ENCODE results near the gene UBE2QL1. TPM values are rescaled to one million over a fixed set of nuclear protein-coding genes. Genes with fewer than 3 reads are reported as not detected.

Gene UBE2QL1
- total RNA-seq, 1 experiment from 2014 or later: not detected

DNA sequence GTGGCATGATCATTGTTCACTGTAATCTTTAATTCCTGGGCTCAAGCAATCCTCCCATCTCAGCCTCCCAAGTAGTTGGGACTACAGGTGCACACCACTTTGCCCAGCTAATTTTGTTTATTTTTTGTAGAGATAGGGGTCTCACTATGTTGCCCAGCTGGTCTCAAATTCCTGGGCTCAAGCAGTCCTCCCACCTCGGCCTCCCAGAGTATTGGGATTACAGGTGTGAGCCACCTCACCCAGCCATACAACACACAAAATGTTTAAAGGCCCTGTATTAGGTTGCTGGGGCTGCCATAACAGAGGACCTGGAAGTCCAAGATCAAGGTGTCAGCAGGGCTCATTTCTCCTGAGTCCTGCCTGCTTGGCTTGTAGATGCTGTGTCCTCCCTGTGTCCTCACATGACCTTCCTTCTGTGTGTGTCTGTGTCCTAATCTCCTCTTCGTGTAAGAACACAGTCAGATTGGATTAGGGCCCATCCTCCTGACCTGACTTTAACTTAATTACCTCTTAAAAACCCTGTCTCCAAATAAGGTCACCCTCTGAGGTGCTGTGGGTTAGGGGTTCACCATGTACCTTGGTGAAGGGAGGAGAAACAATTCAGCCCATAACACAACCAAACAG lies 5.4 kb downstream of the UBE2QL1 start:
- POLR2A ChIA-PET: no interaction called here
- intact Hi-C loops (cut with micrococcal nuclease): no loop called here
- DNase-seq (ENCODE audit: low read depth, low spot score) (no peak), ATAC-seq (no peak)
- no peaks in the 10 kb centered on the region for H3K79me2 ChIP-seq (ENCODE audit: insufficient read depth, low read length)
- CTCF ChIA-PET: no interaction called here
- no TSS peak for BruUV-seq (replicated peaks)
- no peak overlapping the region for H3K27ac ChIP-seq (ENCODE audit: low read depth, low read length)
- no peaks in the 10 kb centered on the region for H3K9me2 ChIP-seq (ENCODE audit: insufficient read depth)
- H3K4me3 ChIP-seq (replicated peaks in 1 of 2; ENCODE audit: low read depth in 1 of 2, low read length in 2 of 2): no peak overlapping the region
- no peaks in the 10 kb centered on the region for H3K36me3 ChIP-seq (ENCODE audit: control insufficient read depth in 1 of 2, insufficient read depth in 2 of 2, low read length in 2 of 2)
- H3K27me3 ChIP-seq (ENCODE audit: insufficient read depth, low read length): peaks cover 59% of the 10 kb centered on the region
- H3K9ac ChIP-seq (ENCODE audit: low read length): no peak overlapping the region
- H2AFZ ChIP-seq (ENCODE audit: low read depth, low read length, poor library complexity, severe bottlenecking): no peak overlapping the region
- H3K4me2 ChIP-seq (ENCODE audit: low read length): no peak overlapping the region
- no peaks in the 10 kb centered on the region for H4K20me1 ChIP-seq (ENCODE audit: insufficient read depth)
- no peaks in the 10 kb centered on the region for H3K4me1 ChIP-seq (ENCODE audit: control insufficient read depth in 1 of 2, insufficient read depth in 2 of 2, low read length in 2 of 2)
- H3K9me3 ChIP-seq (ENCODE audit: control insufficient read depth in 1 of 2, insufficient read depth in 1 of 2, low read depth in 1 of 2, low read length in 2 of 2): no peaks in the 10 kb centered on the region
- TF ChIP-seq FOSL1 (IDR thresholded peaks at IDR 0.05; ENCODE audit: low read depth) (no peak), TCF7L2 (IDR thresholded peaks at IDR 0.05; ENCODE audit: borderline replicate concordance, extremely low read depth, insufficient read depth, insufficient read length) (no peak), SIN3A (IDR thresholded peaks at IDR 0.05; ENCODE audit: low read depth) (no peak), CEBPB (IDR thresholded peaks at IDR 0.05; ENCODE audit: low read depth) (no peak)
- RAD21 ChIA-PET (ENCODE audit: low non-redundant PET in 1 of 2, low total read pairs in 2 of 2, uncharacterized antibody in 2 of 2, unreplicated experiment in 2 of 2): no interaction called here

- H3K4me2 ChIP-seq (ENCODE audit: low read length): no peak overlapping the region
- no TSS peak for BruUV-seq (replicated peaks)
- DNase-seq (ENCODE audit: low read depth, low spot score): no peak
- peaks cover 61% of the 10 kb centered on the region for H3K27me3 ChIP-seq (ENCODE audit: insufficient read depth, low read length)
- ChIA-PET CTCF (no interaction called here), RAD21 (ENCODE audit: low non-redundant PET in 1 of 2, low total read pairs in 2 of 2, uncharacterized antibody in 2 of 2, unreplicated experiment in 2 of 2) (no interaction called here), POLR2A (no interaction called here)
- intact Hi-C loops (cut with micrococcal nuclease): no loop called here
- H3K9me3 ChIP-seq (ENCODE audit: control insufficient read depth in 1 of 2, insufficient read depth in 1 of 2, low read depth in 1 of 2, low read length in 2 of 2): no peaks in the 10 kb centered on the region
- H3K27ac ChIP-seq (ENCODE audit: low read depth, low read length): no peak overlapping the region
- H3K36me3 ChIP-seq (ENCODE audit: control insufficient read depth in 1 of 2, insufficient read depth in 2 of 2, low read length in 2 of 2): no peaks in the 10 kb centered on the region
- no peaks in the 10 kb centered on the region for H3K79me2 ChIP-seq (ENCODE audit: insufficient read depth, low read length)
- H3K9me2 ChIP-seq (ENCODE audit: insufficient read depth): no peaks in the 10 kb centered on the region
- no peak overlapping the region for H3K9ac ChIP-seq (ENCODE audit: low read length)
- no peak overlapping the region for H3K4me3 ChIP-seq (replicated peaks in 1 of 2; ENCODE audit: low read depth in 1 of 2, low read length in 2 of 2)
- H3K4me1 ChIP-seq (ENCODE audit: control insufficient read depth in 1 of 2, insufficient read depth in 2 of 2, low read length in 2 of 2): no peaks in the 10 kb centered on the region
- ATAC-seq: no peak
- H4K20me1 ChIP-seq (ENCODE audit: insufficient read depth): no peaks in the 10 kb centered on the region
- no peak overlapping the region for H2AFZ ChIP-seq (ENCODE audit: low read depth, low read length, poor library complexity, severe bottlenecking)
- TF ChIP-seq, protein P1, sequence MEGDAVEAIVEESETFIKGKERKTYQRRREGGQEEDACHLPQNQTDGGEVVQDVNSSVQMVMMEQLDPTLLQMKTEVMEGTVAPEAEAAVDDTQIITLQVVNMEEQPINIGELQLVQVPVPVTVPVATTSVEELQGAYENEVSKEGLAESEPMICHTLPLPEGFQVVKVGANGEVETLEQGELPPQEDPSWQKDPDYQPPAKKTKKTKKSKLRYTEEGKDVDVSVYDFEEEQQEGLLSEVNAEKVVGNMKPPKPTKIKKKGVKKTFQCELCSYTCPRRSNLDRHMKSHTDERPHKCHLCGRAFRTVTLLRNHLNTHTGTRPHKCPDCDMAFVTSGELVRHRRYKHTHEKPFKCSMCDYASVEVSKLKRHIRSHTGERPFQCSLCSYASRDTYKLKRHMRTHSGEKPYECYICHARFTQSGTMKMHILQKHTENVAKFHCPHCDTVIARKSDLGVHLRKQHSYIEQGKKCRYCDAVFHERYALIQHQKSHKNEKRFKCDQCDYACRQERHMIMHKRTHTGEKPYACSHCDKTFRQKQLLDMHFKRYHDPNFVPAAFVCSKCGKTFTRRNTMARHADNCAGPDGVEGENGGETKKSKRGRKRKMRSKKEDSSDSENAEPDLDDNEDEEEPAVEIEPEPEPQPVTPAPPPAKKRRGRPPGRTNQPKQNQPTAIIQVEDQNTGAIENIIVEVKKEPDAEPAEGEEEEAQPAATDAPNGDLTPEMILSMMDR (IDR thresholded peaks at IDR 0.05 in 2 of 3, conservative IDR thresholded peaks at IDR 0.05 in 1 of 3; ENCODE audit: borderline replicate concordance in 1 of 3, insufficient read depth in 1 of 3, low read depth in 2 of 3, low read length in 2 of 3): no peak
- no peak for TF ChIP-seq ELF1 (IDR thresholded peaks at IDR 0.05; ENCODE audit: borderline replicate concordance, low read depth)
- no peak for TF ChIP-seq ZFX (IDR thresholded peaks at IDR 0.05)
- TF ChIP-seq ZBTB33 (IDR thresholded peaks at IDR 0.05; ENCODE audit: extremely low read depth, insufficient replicate concordance, low read length): no peak
- no peak for TF ChIP-seq SP1 (IDR thresholded peaks at IDR 0.05; ENCODE audit: low read depth)
- TF ChIP-seq RAD21 (IDR thresholded peaks at IDR 0.05; ENCODE audit: low read depth): no peak
- TF ChIP-seq POLR2A (IDR thresholded peaks at IDR 0.05; ENCODE audit: borderline replicate concordance, extremely low read depth, insufficient read depth, insufficient read length): no peak
- no peak for TF ChIP-seq EGR1 (IDR thresholded peaks at IDR 0.05; ENCODE audit: low read depth)
- TF ChIP-seq REST (IDR thresholded peaks at IDR 0.05; ENCODE audit: low read depth): no peak
- no peak for TF ChIP-seq EZH2phosphoT487 (IDR thresholded peaks at IDR 0.05; ENCODE audit: borderline replicate concordance)
- TF ChIP-seq CEBPB (IDR thresholded peaks at IDR 0.05; ENCODE audit: low read depth): no peak
Measured at GRCh38 chr5:6454628-6455053, 6.0 kb downstream of the UBE2QL1 start.

Data from HCT116 (cell line).